ENCODE data around the gene CDYL. TPM values are rescaled to one million over a fixed set of nuclear protein-coding genes. Genes with fewer than 3 reads are reported as not detected.

The CDYL gene
- polyA plus RNA-seq, 1 of the 3 experiments (the other 2 are of a cell fraction): 13.3 TPM

GRCh38 chr6:4773181-4773580 lies 3.0 kb upstream of the CDYL start:
- ChIA-PET POLR2A (no interaction called here), CTCF (interaction anchor here (0.7 kb wide), 1 partner anchor 49 kb away, joined by 3 read pairs; no protein-coding TSS in a partner anchor)
- no peaks in the 10 kb centered on the region for H3K9me2 ChIP-seq
- H3K79me2 ChIP-seq (ENCODE audit: insufficient read depth): peaks cover 11% of the 10 kb centered on the region
- H3F3A ChIP-seq (replicated peaks; ENCODE audit: insufficient read depth): no peaks in the 10 kb centered on the region
- H3K9me3 ChIP-seq: peaks cover 4% of the 10 kb centered on the region; the same call in 1 of the 2 replicates
- WGBS (ENCODE audit: low lambda C conversion rate): 42% methylated on average over 7 of the region's 7 CpGs
- H3K36me3 ChIP-seq (replicated peaks in 1 of 2; ENCODE audit: control insufficient read depth in 1 of 2, insufficient read depth in 2 of 2, low read length in 1 of 2): no peaks in the 10 kb centered on the region
- peaks cover 0 to 8% of the 10 kb centered on the region in 2 experiments; a peak in 2 of 4 replicates for H3K4me1 ChIP-seq (ENCODE audit: control insufficient read depth in 1 of 2, insufficient read depth in 2 of 2, low read depth in 1 of 2, low read length in 1 of 2)
- H3K9ac ChIP-seq: no peak overlapping the region
- no peak for TF ChIP-seq FOXJ3 (CRISPR knock-in tag; IDR thresholded peaks at IDR 0.05)
- no peak for TF ChIP-seq RFX5 (IDR thresholded peaks at IDR 0.05; ENCODE audit: low read length)
- no peak for TF ChIP-seq FOXM1 (IDR thresholded peaks at IDR 0.05; ENCODE audit: low read depth)
- TF ChIP-seq EP300 (IDR thresholded peaks at IDR 0.05; ENCODE audit: borderline replicate concordance in 1 of 2, low read depth in 1 of 2, low read length in 1 of 2): no peak
- no peak for TF ChIP-seq MXI1 (IDR thresholded peaks at IDR 0.05; ENCODE audit: low read depth, low read length)
- no peak for TF ChIP-seq MEF2A (IDR thresholded peaks at IDR 0.05; ENCODE audit: borderline replicate concordance, low read depth)
- no peak for TF ChIP-seq GABPA (IDR thresholded peaks at IDR 0.05; ENCODE audit: low read depth)
- TF ChIP-seq JUND (IDR thresholded peaks at IDR 0.05): no peak
- TF ChIP-seq PBX3 (IDR thresholded peaks at IDR 0.05): no peak
- TF ChIP-seq CHD2 (IDR thresholded peaks at IDR 0.05; ENCODE audit: low read length, partially characterized antibody): no peak
- TF ChIP-seq TEAD4 (IDR thresholded peaks at IDR 0.05; ENCODE audit: borderline replicate concordance, insufficient read depth): no peak
- TF ChIP-seq, protein P1, sequence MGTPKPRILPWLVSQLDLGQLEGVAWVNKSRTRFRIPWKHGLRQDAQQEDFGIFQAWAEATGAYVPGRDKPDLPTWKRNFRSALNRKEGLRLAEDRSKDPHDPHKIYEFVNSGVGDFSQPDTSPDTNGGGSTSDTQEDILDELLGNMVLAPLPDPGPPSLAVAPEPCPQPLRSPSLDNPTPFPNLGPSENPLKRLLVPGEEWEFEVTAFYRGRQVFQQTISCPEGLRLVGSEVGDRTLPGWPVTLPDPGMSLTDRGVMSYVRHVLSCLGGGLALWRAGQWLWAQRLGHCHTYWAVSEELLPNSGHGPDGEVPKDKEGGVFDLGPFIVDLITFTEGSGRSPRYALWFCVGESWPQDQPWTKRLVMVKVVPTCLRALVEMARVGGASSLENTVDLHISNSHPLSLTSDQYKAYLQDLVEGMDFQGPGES (IDR thresholded peaks at IDR 0.05; ENCODE audit: low read depth, low read length): no peak
- TF ChIP-seq POLR2AphosphoS5 (IDR thresholded peaks at IDR 0.05; ENCODE audit: low read depth, low read length): no peak
- no peak for TF ChIP-seq TCF12 (IDR thresholded peaks at IDR 0.05)
- no peak for TF ChIP-seq NFIC (IDR thresholded peaks at IDR 0.05; ENCODE audit: borderline replicate concordance)
- no peak for DNase-seq
- peaks cover 7% of the 10 kb centered on the region; the same call in 1 of the 2 replicates for H4K20me1 ChIP-seq (ENCODE audit: insufficient read depth)
- H3K4me3 ChIP-seq (ENCODE audit: low read depth in 2 of 2, low read length in 1 of 2): no peak overlapping the region
- no peak overlapping the region for H3K27ac ChIP-seq (ENCODE audit: low read depth in 2 of 2, low read length in 1 of 2)
- peaks cover 6% of the 10 kb centered on the region; the same call in 1 of the 2 replicates for H3K27me3 ChIP-seq (ENCODE audit: insufficient read depth)
- H3K4me2 ChIP-seq: no peak overlapping the region
- H2AFZ ChIP-seq (ENCODE audit: low read depth): no peak overlapping the region

DNA sequence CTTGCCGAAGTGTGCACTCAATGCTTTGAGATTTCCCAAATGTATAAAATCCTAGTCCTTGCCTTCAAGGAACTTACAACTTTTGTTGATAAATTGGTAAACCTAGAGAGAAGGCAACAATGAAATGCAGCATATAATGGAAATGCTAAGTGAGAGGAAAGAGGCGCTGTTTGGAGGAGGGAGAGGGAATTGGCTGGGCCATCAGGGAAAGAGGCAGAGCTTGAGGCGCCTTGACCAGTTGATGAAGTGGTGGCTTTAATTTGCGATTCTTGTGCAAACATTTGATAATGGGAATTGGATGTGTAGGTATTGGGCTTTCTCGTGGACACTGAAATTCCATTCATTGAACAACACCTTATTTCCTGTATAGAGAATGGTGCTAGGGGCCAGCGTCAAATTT lies 1.9 kb upstream of the CDYL start:
- no peak for DNase-seq
- H3K36me3 ChIP-seq (replicated peaks in 1 of 2; ENCODE audit: control insufficient read depth in 1 of 2, insufficient read depth in 2 of 2, low read length in 1 of 2): no peaks in the 10 kb centered on the region
- H3K4me2 ChIP-seq: no peak overlapping the region
- POLR2A ChIA-PET: no interaction called here
- no peak overlapping the region for H3K9ac ChIP-seq
- H3K79me2 ChIP-seq (ENCODE audit: insufficient read depth): peaks cover 22% of the 10 kb centered on the region
- H3K4me3 ChIP-seq (ENCODE audit: low read depth in 2 of 2, low read length in 1 of 2): no peak overlapping the region
- H4K20me1 ChIP-seq (ENCODE audit: insufficient read depth): peaks cover 7% of the 10 kb centered on the region; the same call in 1 of the 2 replicates
- H3K27ac ChIP-seq (ENCODE audit: low read depth in 2 of 2, low read length in 1 of 2): no peak overlapping the region
- CTCF ChIA-PET: interaction anchor here (1.3 kb wide), 1 partner anchor 12 kb away, joined by 3 read pairs; no protein-coding TSS in a partner anchor
- H3F3A ChIP-seq (replicated peaks; ENCODE audit: insufficient read depth): no peaks in the 10 kb centered on the region
- H3K9me3 ChIP-seq: peaks cover 4% of the 10 kb centered on the region; the same call in 1 of the 2 replicates
- no peak overlapping the region for H2AFZ ChIP-seq (ENCODE audit: low read depth)
- WGBS (ENCODE audit: low lambda C conversion rate): 57% methylated on average over 6 of the region's 6 CpGs
- no peaks in the 10 kb centered on the region for H3K9me2 ChIP-seq
- peaks cover 6% of the 10 kb centered on the region; the same call in 1 of the 2 replicates for H3K27me3 ChIP-seq (ENCODE audit: insufficient read depth)
- H3K4me1 ChIP-seq (ENCODE audit: control insufficient read depth in 1 of 2, insufficient read depth in 2 of 2, low read depth in 1 of 2, low read length in 1 of 2): peaks cover 0 to 8% of the 10 kb centered on the region in 2 experiments; a peak in 2 of 4 replicates
- TF ChIP-seq RFX5 (IDR thresholded peaks at IDR 0.05; ENCODE audit: low read length) (no peak), NRF1 (IDR thresholded peaks at IDR 0.05; ENCODE audit: low read depth, low read length) (no peak), RXRA (IDR thresholded peaks at IDR 0.05; ENCODE audit: borderline replicate concordance, low read depth) (no peak), YY1 (IDR thresholded peaks at IDR 0.05; ENCODE audit: low read depth) (no peak), POLR2AphosphoS5 (IDR thresholded peaks at IDR 0.05; ENCODE audit: low read depth, low read length) (no peak), CHD2 (IDR thresholded peaks at IDR 0.05; ENCODE audit: low read length, partially characterized antibody) (no peak), MAX (IDR thresholded peaks at IDR 0.05; ENCODE audit: low read depth) (no peak), FOXJ3 (CRISPR knock-in tag; IDR thresholded peaks at IDR 0.05) (no peak)
- TF ChIP-seq, protein P2, sequence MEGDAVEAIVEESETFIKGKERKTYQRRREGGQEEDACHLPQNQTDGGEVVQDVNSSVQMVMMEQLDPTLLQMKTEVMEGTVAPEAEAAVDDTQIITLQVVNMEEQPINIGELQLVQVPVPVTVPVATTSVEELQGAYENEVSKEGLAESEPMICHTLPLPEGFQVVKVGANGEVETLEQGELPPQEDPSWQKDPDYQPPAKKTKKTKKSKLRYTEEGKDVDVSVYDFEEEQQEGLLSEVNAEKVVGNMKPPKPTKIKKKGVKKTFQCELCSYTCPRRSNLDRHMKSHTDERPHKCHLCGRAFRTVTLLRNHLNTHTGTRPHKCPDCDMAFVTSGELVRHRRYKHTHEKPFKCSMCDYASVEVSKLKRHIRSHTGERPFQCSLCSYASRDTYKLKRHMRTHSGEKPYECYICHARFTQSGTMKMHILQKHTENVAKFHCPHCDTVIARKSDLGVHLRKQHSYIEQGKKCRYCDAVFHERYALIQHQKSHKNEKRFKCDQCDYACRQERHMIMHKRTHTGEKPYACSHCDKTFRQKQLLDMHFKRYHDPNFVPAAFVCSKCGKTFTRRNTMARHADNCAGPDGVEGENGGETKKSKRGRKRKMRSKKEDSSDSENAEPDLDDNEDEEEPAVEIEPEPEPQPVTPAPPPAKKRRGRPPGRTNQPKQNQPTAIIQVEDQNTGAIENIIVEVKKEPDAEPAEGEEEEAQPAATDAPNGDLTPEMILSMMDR (IDR thresholded peaks at IDR 0.05): no peak
- TF ChIP-seq, protein P3, sequence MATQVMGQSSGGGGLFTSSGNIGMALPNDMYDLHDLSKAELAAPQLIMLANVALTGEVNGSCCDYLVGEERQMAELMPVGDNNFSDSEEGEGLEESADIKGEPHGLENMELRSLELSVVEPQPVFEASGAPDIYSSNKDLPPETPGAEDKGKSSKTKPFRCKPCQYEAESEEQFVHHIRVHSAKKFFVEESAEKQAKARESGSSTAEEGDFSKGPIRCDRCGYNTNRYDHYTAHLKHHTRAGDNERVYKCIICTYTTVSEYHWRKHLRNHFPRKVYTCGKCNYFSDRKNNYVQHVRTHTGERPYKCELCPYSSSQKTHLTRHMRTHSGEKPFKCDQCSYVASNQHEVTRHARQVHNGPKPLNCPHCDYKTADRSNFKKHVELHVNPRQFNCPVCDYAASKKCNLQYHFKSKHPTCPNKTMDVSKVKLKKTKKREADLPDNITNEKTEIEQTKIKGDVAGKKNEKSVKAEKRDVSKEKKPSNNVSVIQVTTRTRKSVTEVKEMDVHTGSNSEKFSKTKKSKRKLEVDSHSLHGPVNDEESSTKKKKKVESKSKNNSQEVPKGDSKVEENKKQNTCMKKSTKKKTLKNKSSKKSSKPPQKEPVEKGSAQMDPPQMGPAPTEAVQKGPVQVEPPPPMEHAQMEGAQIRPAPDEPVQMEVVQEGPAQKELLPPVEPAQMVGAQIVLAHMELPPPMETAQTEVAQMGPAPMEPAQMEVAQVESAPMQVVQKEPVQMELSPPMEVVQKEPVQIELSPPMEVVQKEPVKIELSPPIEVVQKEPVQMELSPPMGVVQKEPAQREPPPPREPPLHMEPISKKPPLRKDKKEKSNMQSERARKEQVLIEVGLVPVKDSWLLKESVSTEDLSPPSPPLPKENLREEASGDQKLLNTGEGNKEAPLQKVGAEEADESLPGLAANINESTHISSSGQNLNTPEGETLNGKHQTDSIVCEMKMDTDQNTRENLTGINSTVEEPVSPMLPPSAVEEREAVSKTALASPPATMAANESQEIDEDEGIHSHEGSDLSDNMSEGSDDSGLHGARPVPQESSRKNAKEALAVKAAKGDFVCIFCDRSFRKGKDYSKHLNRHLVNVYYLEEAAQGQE (IDR thresholded peaks at IDR 0.05; ENCODE audit: low read depth, low read length): no peak
